GM21825 (cell line): Measurements from ENCODE around the gene PBX4.

Experiments used
- ATAC-seq: cut with Tn5 transposase; IDR thresholded peaks from one replicate; pipeline ENCODE4 v1.9.1; 2021; ENCODE audit warnings: mild to moderate bottlenecking, moderate library complexity; ENCODE audit not compliant: unreplicated experiment

The PBX4 gene

DNA sequence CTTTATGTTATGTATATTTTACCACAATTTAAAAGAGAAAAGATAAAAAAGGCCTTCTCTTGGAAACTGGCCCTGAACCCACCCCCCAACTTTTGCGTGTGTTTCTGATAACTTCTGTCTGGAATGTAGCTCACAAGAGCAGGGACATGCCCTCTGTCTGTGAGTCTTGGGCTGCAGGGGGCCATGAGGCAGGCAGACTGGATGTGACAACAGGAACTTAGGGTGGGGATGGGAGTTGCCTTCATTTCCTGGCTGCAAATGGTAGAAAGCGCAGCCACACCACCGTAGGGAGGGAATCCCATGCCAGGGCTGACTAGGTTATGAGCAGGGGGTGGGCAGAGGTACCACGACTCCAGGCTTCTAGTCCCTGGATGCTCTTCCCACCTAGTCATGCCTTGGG lies 58.6 kb downstream of the PBX4 start:
- no peak for ATAC-seq

DNA sequence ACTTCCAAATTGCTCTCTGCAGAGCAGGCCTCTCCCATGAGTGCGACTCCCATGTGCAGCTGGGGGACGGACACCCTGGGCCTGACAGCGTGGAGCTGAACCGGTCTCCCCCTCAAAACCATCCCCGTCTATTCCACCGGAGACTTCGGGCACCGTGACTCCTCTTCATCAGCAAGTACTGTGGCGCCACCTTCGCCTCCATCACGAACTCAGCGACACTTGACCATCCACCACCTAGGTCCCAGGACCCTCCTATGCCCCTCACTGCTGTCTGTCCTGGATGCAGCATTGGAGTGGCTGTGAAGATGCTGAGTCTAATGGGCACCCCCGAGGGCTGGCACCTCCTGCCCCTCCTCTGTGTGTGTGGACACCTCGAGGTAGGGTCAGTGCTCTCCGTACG lies 59.9 kb downstream of the PBX4 start:
- no peak for ATAC-seq

DNA sequence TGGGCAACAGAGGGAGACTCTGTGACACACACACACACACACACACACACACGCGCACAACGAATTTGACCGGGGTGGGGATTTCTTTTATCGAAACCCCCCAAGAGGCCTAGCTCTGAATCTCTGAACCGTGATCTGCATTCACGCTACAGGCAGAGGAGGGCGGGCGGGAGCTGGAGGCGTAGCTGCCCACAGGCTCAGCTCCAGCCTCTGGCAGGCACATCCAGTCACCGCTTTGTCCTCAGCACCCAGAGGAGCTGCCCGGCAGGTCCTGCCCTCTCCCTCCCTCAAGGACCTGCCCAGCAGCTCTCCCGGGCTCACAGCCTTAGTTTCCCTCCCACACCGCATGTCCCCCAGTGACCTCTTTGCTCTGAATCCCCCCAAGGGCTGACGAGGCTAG lies 60.4 kb downstream of the PBX4 start:
- ATAC-seq = no peak

DNA sequence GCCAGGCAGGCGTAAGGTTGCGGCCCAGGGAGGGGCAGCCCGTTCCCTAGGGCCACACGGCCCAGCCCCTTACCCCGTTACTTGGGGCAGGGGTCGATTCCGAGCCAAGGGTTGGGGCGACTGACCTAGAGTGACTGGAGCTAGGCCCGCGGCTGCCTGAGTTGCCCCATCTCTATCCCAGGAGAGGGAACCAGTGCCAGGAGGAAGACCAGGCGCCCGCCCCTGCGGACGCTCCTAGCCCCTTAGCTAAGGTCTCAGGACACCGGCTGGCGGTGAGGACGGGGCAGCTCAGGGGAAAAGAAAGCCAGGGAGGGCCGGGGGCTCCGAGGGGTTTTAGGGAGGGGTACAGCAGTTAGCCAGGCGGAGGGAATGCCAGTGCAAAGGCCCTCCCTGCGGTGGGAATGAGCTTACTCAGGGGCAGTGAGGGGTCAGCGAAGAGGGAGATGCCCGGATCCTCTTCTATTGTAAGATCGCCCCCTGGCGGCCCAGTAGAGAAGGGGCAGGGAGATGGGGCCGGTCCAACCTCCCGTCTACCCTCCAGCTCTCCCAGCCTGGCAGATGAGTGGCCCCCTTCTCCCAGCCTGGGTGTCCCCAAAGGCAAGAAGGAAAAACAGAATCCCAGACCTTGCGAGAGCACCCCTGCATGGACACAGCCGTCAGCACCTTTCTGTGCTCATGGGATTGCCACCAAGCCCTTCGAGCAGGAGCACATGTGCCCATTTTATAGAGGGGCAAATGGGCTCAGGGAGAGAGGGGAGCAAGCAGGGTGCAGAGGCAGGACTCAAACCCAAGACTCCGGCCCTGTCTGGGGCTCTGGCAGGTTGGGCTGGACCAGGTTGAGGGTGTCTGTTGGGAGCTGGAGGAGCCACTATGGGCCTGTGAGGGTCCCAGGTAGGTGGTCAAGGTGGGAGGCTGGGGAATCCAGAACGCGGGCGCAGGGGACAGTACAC lies 64.1 kb downstream of the PBX4 start:
- no peak for ATAC-seq

DNA sequence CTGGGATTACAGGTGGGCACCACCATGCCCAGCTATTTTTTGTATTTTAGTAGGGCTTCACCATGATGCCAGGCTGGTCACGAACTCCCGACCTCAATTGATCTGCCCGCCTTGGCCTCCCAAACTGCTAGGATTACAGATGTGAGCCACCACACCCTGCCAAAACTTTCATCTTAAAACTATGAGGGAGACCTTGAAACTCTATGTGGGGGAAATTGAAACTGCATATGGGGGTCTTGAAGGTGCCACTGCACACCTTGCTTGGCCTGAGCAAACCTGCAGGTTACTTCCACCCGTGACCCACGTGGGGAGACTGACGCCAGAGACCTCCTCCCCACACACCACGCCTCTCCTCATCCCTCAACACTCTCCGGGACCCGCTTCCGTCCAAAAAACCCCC lies 64.8 kb downstream of the PBX4 start:
- ATAC-seq = no peak

DNA sequence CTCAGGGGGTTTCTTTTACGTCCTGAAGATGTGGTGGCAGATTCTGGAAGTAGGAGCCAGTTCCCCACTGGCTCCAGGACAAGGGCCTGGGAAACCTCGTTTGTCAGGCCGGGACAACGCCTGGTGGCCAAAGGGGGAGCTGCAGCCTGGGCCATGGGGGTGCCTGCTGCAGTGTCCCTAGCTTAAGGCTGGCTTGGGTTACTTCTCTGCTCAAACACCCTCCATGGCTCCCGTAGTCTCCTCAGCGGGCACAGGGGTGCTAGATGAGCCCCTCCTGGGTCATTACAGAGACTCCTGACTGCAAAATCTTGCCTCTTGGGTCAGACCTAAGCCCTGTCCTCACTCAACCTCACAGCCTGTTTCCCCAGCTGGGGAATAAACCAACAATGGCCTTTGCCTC lies 65.7 kb downstream of the PBX4 start:
- ATAC-seq = no peak

DNA sequence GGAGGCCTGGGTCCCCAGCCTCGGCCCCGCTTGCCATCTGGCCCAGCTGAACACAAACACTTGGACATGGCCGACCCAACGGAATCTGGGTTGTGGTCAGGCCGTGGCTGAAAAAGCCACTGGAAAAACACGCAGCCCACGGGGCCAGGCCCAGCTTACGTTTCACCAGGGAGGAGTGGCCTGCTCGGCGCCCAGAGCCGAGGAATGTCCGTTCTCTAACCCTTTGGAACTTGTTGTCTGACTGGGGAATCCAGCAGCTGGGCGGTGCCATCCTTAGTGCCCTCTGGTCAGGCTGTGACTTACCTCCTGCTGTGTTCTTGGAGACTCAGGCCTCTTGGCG lies 66.7 kb downstream of the PBX4 start:
- ATAC-seq = no peak

DNA sequence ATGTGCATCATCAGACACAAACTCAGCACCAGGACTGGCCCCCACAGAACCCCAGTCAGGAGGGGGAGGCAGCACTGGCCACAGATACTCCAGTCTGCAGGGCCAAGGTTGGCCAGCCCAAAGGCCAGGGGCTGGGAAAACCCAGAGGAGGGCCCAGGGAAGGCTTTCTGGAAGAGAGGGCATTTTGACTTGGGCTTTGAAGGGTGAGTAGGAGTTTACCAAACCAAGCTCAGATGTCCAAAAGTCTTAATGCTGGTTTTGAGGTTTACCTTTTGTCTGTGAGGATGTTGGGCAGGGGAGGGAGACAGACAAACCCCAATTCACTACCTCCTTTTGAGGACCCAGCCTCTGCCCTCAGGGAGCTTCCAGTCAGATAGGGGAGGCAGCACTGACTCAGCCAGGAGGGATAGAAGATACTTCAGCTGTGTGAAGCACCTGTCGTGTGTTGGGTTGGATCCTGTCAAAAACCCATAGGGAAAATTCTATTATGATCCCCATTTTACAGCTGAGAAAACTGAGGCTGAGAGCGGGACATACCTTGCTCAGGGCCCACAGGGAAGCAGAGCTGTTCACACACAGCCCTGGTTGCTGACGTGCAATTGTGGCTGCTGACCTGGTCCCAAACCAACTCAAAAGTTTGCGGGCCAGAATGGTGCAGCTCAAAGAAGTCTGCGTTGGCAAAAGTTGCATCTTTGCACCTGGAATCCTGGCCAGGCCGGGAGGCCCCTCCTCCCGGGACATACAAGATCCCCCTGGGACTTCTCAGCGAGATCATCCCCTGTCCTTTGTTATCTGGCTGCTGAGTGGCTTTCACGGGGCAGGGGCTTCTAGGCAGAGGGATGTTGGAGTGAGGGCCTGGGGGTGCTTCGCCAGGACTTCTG lies 67.3 kb downstream of the PBX4 start:
- ATAC-seq = no peak

DNA sequence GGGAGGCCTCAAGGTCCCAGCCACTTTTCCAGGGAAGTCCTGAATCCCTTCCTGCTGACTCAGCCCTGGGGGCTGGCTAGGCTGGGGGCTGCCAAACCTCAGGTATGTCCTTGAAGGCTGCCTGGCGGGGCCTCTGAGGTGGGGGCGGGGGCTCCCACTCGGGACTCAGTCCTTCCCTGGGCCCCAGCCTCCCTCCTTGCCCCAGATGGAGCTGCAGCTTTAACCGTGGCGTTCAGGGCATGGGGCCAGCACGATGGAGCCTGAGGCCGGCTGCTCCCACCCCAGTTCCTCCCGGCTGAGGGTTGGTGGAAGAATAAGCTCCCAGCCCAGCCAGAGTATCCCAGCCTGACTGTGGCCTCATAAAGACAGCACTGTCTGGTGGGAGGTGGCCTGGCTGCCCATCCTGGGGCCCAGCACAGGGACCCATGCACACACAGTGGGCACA lies 68.0 kb downstream of the PBX4 start:
- ATAC-seq = no peak

DNA sequence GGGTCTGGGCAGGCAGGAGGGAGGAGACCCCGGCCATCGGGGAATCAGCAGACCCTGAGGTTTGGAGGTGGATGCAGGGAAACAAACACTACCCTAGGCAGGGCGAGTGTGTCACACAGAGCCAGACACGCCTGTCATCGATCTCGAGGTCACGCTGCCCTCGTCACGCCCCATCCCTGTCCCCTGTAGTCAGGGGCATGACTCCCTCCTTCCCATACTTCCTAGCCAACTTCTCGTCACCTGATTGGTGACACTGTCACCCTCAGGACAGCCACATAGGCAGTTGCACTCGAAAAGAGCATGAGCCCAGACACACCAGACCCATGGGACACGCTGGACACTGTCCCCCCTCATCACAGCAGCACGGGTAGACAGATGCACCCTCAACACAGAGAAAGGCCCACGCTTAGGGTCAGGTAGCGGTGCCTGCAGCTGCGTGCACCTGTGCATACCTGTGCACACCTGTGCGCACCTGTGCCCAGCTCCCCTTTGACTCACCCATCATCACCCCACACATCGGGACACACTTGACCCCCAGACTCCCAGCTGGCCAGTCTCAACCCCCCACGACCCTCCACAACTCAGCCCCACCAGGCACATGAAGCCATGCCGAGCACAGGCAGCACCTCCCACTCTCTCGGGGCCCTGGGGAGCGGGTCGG lies 68.6 kb downstream of the PBX4 start:
- ATAC-seq = no peak

DNA sequence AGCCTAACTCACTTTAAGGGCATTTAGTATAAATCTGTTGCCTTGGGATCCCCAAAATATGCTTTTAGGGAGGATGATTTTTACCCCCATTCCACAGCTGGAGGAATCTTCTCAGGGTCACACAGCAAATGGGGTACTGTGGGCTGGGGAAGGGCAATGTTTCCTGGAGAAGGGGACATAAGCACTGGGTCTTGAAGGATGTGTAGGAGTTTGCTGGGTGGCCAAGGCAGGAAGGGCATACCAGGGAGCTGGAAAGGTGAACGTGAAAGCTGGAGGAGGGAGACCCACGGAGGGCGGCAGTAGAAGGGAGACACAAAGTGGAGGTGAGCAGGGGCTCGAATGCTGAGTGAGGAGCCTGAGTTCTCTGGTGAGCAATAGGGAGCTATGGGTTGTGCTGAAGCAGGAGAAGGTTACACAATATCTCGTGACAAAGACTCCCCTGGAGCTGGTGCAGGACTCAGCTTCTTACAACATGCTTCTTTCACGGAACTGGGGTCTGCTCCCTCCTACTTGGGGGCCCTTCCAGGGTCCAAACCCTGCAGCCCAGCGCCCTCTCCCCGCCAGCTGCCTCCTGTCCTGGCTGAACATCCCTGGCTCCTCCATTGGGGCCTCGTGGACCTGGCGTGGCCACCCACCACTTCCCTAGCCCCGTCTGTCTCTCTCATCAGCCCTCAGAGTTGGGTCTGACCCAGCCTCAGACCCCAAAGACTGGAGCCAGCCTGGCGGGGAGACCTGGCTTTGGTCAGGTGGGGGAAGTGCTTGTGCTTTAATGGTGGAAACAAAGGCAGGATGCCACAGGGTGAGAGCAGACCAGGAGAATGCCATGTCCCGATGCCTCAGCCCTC lies 69.3 kb downstream of the PBX4 start:
- ATAC-seq = no peak

DNA sequence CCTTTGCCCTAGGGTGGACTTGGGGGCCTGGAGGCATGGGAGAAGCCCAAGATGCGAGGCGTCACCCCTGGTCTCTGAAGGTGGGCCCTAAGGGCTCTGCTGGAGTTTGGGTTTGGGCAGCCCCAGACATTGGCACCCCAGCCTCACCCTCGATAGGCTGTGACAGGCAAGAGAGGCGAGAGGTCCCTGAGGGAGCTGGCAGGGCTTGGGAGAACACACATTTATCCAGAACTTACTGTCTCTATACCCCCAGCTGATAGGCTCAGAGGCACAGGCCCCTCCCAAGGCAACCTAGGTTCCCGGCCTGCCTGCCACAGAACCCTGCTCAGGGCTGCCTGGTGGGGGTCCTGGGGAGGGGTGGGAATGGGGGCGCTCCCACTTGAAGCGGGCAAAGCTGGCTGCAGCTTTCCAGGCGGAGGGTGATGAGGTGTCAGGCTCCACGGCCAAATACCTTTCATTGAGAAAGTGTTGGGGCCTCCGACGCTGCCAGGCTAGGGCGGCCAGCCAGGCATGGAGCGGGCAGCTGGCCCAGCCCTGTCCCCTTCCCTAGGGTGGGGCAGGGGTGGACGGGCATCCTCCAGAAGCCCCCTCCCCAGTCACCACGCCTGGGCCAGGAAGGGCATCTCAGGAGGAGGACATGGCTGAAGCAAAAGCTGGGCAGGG lies 70.7 kb downstream of the PBX4 start:
- ATAC-seq = no peak

DNA sequence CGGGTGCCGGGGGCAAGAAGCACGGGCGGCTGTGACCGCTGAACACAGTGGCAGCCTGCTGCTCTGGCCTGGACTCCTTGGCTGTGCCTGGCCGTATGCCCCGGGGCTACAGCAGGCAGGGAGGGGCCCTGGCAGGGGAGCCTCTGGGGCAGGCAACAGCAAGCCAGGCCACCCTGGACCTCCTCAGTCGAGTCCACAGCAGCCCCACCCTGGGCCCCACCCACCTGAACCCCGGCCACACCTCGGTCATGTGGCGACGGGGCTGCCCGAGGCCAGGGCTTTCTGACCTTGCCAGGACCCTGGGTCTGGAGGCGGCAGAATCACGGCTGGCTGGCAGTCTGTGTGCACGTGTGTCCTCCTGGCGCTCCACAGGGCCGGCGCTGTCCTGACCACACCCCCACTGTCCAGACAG lies 71.7 kb downstream of the PBX4 start:
- no peak for ATAC-seq

DNA sequence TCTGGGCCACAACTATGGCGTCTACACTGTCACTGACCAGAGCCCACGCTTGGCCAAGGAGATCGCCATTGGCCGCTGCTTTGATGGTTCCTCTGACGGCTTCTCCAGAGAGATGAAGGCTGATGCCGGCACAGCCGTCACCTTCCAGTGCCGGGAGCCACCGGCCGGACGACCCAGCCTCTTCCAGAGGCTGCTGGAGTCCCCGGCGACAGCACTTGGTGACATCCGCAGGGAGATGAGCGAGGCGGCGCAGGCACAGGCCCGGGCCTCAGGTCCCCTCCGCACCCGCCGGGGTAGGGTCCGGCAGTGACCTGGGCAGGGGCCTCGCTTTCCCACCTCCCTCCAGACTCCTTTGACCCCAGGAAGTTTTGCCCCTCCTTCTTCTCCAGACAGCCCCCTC lies 72.8 kb downstream of the PBX4 start:
- no peak for ATAC-seq

DNA sequence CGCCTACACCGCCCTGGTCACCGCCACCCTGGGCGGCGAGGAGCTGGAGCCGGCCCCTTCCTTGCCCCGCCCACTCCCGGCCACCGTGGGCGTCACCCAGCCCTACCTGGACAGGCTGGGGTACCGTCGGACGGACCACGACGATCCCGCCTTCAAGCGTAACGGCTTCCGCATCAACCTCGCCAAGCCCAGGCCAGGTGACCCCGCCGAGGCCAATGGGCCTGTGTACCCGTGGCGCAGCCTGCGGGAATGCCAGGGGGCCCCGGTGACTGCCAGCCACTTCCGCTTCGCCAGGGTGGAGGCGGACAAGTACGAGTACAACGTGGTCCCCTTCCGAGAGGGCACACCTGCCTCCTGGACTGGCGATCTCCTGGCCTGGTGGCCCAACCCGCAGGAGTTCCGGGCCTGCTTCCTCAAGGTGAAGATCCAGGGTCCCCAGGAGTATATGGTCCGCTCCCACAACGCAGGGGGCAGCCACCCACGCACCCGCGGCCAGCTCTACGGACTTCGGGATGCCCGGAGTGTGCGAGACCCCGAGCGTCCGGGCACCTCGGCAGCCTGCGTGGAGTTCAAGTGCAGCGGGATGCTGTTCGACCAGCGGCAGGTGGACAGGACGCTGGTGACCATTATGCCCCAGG lies 73.4 kb downstream of the PBX4 start:
- ATAC-seq = no peak

DNA sequence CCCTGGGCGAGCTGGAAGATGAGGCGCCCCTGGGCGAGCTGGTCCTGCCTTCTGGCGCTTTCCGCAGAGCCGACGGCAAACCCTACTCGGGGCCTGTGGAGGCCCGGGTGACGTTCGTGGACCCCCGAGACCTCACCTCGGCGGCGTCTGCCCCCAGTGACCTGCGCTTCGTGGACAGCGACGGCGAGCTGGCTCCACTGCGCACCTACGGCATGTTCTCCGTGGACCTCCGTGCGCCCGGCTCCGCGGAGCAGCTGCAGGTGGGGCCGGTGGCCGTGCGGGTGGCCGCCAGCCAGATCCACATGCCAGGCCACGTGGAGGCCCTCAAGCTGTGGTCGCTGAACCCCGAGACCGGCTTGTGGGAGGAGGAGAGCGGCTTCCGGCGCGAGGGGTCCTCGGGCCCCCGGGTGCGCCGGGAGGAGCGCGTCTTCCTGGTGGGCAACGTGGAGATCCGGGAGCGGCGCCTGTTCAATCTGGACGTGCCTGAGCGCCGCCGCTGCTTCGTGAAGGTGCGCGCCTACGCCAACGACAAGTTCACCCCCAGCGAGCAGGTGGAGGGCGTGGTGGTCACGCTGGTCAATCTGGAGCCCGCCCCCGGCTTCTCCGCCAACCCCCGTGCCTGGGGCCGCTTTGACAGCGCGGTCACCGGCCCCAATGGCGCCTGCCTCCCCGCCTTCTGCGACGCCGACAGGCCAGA lies 74.1 kb downstream of the PBX4 start:
- no peak for ATAC-seq

DNA sequence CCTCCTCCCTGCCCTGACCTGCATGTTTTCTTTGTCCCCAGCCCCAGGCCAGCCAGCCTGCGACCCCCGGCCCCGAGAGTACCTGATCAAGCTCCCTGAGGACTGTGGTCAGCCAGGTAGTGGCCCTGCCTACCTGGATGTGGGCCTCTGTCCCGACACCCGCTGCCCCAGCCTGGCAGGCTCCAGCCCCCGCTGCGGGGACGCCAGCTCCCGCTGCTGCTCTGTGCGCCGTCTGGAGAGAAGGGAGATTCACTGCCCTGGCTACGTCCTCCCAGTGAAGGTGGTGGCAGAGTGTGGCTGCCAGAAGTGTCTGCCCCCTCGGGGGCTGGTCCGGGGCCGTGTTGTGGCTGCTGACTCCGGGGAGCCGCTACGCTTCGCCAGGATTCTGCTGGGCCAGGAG lies 74.8 kb downstream of the PBX4 start:
- no peak for ATAC-seq

DNA sequence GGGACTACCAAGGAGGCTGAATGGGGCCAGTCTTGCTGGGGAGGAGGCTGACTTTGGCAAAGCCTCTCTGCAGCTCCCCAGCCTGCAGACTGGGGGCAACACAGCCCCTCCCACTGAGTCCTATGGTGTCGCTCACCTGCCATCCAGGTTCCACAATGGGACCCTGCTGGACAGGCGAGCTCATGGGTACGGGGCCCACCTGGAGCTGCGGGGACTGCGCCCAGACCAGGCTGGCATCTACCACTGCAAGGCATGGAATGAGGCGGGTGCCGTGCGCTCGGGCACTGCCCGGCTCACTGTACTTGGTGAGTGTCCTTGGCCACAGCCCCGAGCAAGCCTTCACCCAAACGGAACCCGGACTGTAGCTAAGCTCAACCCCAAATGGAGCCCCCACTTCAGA lies 75.4 kb downstream of the PBX4 start:
- no peak for ATAC-seq

DNA sequence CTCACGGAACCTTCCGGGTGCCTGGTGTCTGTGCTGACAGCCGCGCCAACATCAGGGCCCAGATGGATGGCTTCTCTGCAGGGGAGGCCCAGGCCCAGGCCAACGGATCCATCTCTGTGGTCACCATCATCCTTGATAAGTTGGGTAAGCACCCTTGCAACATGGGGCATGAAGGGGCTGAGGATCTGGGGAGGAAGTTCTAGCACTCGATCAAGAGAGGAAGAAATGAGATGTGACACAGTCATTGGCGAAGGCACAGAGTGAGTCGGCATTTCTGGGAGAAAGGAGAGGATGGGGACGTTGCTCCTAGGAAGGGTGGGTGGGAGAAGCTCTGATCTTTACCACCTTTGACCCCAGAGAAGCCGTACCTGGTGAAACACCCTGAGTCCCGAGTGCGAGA lies 76.0 kb downstream of the PBX4 start:
- ATAC-seq = no peak
